Measurements from ENCODE around the gene HCFC1.

The HCFC1 gene

GRCh38 chrX:154018518-154019060, 47.0 kb upstream of the HCFC1 start:
- no peak for DNase-seq (ENCODE audit: low read depth, low spot score)
- in situ Hi-C loops (cut with HindIII; ENCODE audit: low sequenced_read_pairs) = no loop called here
- TF ChIP-seq CTCF (IDR thresholded peaks at IDR 0.05; ENCODE audit: low read depth, low read length) = no peak
- peak overlapping the region; percentile 51 for H3K4me3 ChIP-seq (ENCODE audit: low read depth, low read length)

- peak overlapping the region; percentile 51 for H3K4me3 ChIP-seq (ENCODE audit: low read depth, low read length)
- DNase-seq (ENCODE audit: low read depth, low spot score) = no peak
- TF ChIP-seq CTCF (IDR thresholded peaks at IDR 0.05; ENCODE audit: low read depth, low read length) = no peak
- in situ Hi-C loops (cut with HindIII; ENCODE audit: low sequenced_read_pairs) = no loop called here
Measured at GRCh38 chrX:154017766-154018517, 46.3 kb upstream of the HCFC1 start.

GRCh38 chrX:154016366-154017076, 44.9 kb upstream of the HCFC1 start:
- H3K4me3 ChIP-seq (ENCODE audit: low read depth, low read length) = no peak overlapping the region
- no peak for DNase-seq (ENCODE audit: low read depth, low spot score)
- TF ChIP-seq CTCF (IDR thresholded peaks at IDR 0.05; ENCODE audit: low read depth, low read length) = no peak
- in situ Hi-C loops (cut with HindIII; ENCODE audit: low sequenced_read_pairs) = no loop called here

GRCh38 chrX:154015581-154016264, 44.1 kb upstream of the HCFC1 start:
- DNase-seq (ENCODE audit: low read depth, low spot score) = no peak
- in situ Hi-C loops (cut with HindIII; ENCODE audit: low sequenced_read_pairs) = no loop called here
- no peak for TF ChIP-seq CTCF (IDR thresholded peaks at IDR 0.05; ENCODE audit: low read depth, low read length)
- no peak overlapping the region for H3K4me3 ChIP-seq (ENCODE audit: low read depth, low read length)

- DNase-seq (ENCODE audit: low read depth, low spot score) = no peak
- in situ Hi-C loops (cut with HindIII; ENCODE audit: low sequenced_read_pairs) = no loop called here
- no peak overlapping the region for H3K4me3 ChIP-seq (ENCODE audit: low read depth, low read length)
- TF ChIP-seq CTCF (IDR thresholded peaks at IDR 0.05; ENCODE audit: low read depth, low read length) = no peak
Measured at GRCh38 chrX:154014429-154015380, 43.1 kb upstream of the HCFC1 start.

All from astrocyte of the spinal cord (primary cell).